SW480 (cell line): ENCODE data around the gene DENND2A.
"Not testable (repeated sequence)": the region's sequence is repeated elsewhere in the genome, so short reads cannot be mapped to it uniquely, and the experiment has no call there.

ENCODE experiments used
- DNase-seq: peaks from one replicate; pipeline ENCODE4 v3.0.0-alpha.2; 2016; ENCODE audit warnings: low spot score

Gene DENND2A

GRCh38 chr7:140673063-140673773 lies 32.6 kb upstream of the DENND2A start:
- DNase-seq = peak; percentile 51

GRCh38 chr7:140672382-140673062 lies 31.9 kb upstream of the DENND2A start, which contains the start of gene ADCK2:
Gene ADCK2, plus strand, starts transcription at chr7:140672945. Its CDS starts 386 bp downstream, at chr7:140673331.
- DNase-seq = peak; percentile 38

GRCh38 chr7:140671966-140672365 lies 31.4 kb upstream of the DENND2A start:
- DNase-seq = no peak

- no peak for DNase-seq
Measured at GRCh38 chr7:140670343-140670935, 29.8 kb upstream of the DENND2A start.

GRCh38 chr7:140669862-140670261 lies 29.2 kb upstream of the DENND2A start:
- DNase-seq = not testable (repeated sequence)

GRCh38 chr7:140669352-140669751 lies 28.7 kb upstream of the DENND2A start:
- no peak for DNase-seq

- DNase-seq = no peak
Measured at GRCh38 chr7:140668641-140669040, 28.0 kb upstream of the DENND2A start.

GRCh38 chr7:140667476-140667875 lies 26.9 kb upstream of the DENND2A start:
- DNase-seq = no peak

- not testable (repeated sequence) for DNase-seq
Measured at GRCh38 chr7:140662938-140663337, 22.3 kb upstream of the DENND2A start.

GRCh38 chr7:140661124-140661523 lies 20.5 kb upstream of the DENND2A start:
- DNase-seq = no peak

- no peak for DNase-seq
Measured at GRCh38 chr7:140659856-140660255, 19.2 kb upstream of the DENND2A start.

- DNase-seq = no peak
Measured at GRCh38 chr7:140657891-140658290, 17.3 kb upstream of the DENND2A start.

GRCh38 chr7:140656548-140657515 lies 16.2 kb upstream of the DENND2A start:
- peak; percentile 40 for DNase-seq

GRCh38 chr7:140655511-140656408 lies 15.1 kb upstream of the DENND2A start:
- DNase-seq = no peak

GRCh38 chr7:140654661-140655060 lies 14.0 kb upstream of the DENND2A start:
- DNase-seq = no peak

GRCh38 chr7:140654109-140654387 lies 13.4 kb upstream of the DENND2A start:
- no peak for DNase-seq

- peak; percentile 62 for DNase-seq
Measured at GRCh38 chr7:140653319-140654108, 12.9 kb upstream of the DENND2A start.

GRCh38 chr7:140650367-140650766 lies 9.8 kb upstream of the DENND2A start:
- DNase-seq = no peak

- DNase-seq = no peak
Measured at GRCh38 chr7:140649556-140650205, 9.1 kb upstream of the DENND2A start.
